CD4-positive, alpha-beta T cell (primary cell): ENCODE results near the gene FADS1. TPM values are rescaled to one million over a fixed set of nuclear protein-coding genes. Genes with fewer than 3 reads are reported as not detected.

Source experiments
- ATAC-seq: fragments of 200-7000 bp; cut with Tn5 transposase; one replicate; pipeline ENCODE4 v1.10.0; 2022; ENCODE audit warnings: mild to moderate bottlenecking; ENCODE audit not compliant: poor library complexity
- CTCF ChIA-PET: fragments of 350-600 bp; sonication (Branson Sonifier 250); formaldehyde crosslinking; loops from one replicate; lab custom pipeline; 2021; ENCODE audit warnings: antibody characterized with exemption, inconsistent platforms; lab: Charles Lee
- POLR2A ChIA-PET: fragments of 350-600 bp; sonication (Branson Sonifier 250); formaldehyde crosslinking; loops from one replicate; lab custom pipeline; 2021; ENCODE audit warnings: antibody characterized with exemption, inconsistent platforms; lab: Charles Lee
- DNase-seq, 14 experiments: peaks; one replicate each; pipeline ENCODE4 v3.0.0-alpha.2; 2013 to 2020; ENCODE audit warnings: mixed read lengths in 2 of 14
- H3K27ac ChIP-seq, 2 donors: one replicate each; pipeline versions ENCODE4 v1.5.1 to v1.7.0; 2013; ENCODE audit warnings: low read length in 2 of 2, low read depth in 1 of 2, mild to moderate bottlenecking in 1 of 2
- H3K27me3 ChIP-seq, 2 experiments: 1 replicate in 1 of 2; 2 replicates in 1 of 2; pipeline versions ENCODE4 v1.6.1 to v1.7.0; 2013; ENCODE audit warnings: low read length in 2 of 2, control low read depth in 1 of 2, mild to moderate bottlenecking in 1 of 2, moderate library complexity in 1 of 2; ENCODE audit not compliant: insufficient read depth in 2 of 2, control insufficient read depth in 1 of 2
- H3K36me3 ChIP-seq: one replicate; pipeline ENCODE4 v1.6.1; 2013; ENCODE audit warnings: low read length, control low read depth; ENCODE audit not compliant: insufficient read depth
- H3K4me1 ChIP-seq: one replicate; pipeline ENCODE4 v1.6.1; 2013; ENCODE audit warnings: low read length, control low read depth; ENCODE audit not compliant: insufficient read depth
- H3K4me3 ChIP-seq: one replicate; pipeline ENCODE4 v1.5.1; 2013; ENCODE audit warnings: mild to moderate bottlenecking, low read length, moderate library complexity
- H3K9me3 ChIP-seq, 2 experiments: 1 replicate in 1 of 2; 2 replicates in 1 of 2; pipeline versions ENCODE4 v1.6.1 to v1.7.0; 2013; ENCODE audit warnings: low read length in 2 of 2, mild to moderate bottlenecking in 2 of 2, control low read depth in 1 of 2, moderate library complexity in 1 of 2; ENCODE audit not compliant: control insufficient read depth in 1 of 2, insufficient read depth in 1 of 2
- H3K27ac Mint-ChIP-seq: one replicate; pipeline ENCODE4 v1.8.0; 2020; ENCODE audit warnings: mixed read lengths
- H3K27me3 Mint-ChIP-seq: one replicate; pipeline ENCODE4 v1.8.0; 2021; ENCODE audit warnings: mixed read lengths
- H3K36me3 Mint-ChIP-seq: one replicate; pipeline ENCODE4 v1.8.0; 2021; ENCODE audit warnings: low read depth, mixed read lengths
- H3K4me1 Mint-ChIP-seq: one replicate; pipeline ENCODE4 v1.8.0; 2021; ENCODE audit warnings: low read depth, mixed read lengths
- H3K4me3 Mint-ChIP-seq: one replicate; pipeline ENCODE4 v1.8.0; 2020; ENCODE audit warnings: mild to moderate bottlenecking, mixed read lengths
- H3K9me3 Mint-ChIP-seq: one replicate; pipeline ENCODE4 v1.8.0; 2020; ENCODE audit warnings: mixed read lengths
- intact Hi-C, 2 experiments: fragments of 100-400 bp; cut with DNase I in 1 of 2; cut with micrococcal nuclease in 1 of 2; formaldehyde crosslinking; loops; one replicate each; pipeline versions ENCODE4 v1.15.1 to v1.9.0; 2023 to 2025; cut with DNase I, micrococcal nuclease
- total RNA-seq, 174 experiments: library from RNA in 2 of 174; stranded (reverse) in 2 of 174; gene quantifications; one replicate each; pipeline ENCODE4 v1.2.3 and lab custom pipeline; 2021 to 2026
- TF ChIP-seq, protein P1 (sequence below): fragments of 200-600 bp; IDR thresholded peaks from one replicate; pipeline ENCODE4 v1.8.0; 2022; ENCODE audit warnings: antibody characterized with exemption, mild to moderate bottlenecking

The FADS1 gene
- total RNA-seq, 2 experiments from 2014 or later, result 0.56 to 0.77 TPM

DNA sequence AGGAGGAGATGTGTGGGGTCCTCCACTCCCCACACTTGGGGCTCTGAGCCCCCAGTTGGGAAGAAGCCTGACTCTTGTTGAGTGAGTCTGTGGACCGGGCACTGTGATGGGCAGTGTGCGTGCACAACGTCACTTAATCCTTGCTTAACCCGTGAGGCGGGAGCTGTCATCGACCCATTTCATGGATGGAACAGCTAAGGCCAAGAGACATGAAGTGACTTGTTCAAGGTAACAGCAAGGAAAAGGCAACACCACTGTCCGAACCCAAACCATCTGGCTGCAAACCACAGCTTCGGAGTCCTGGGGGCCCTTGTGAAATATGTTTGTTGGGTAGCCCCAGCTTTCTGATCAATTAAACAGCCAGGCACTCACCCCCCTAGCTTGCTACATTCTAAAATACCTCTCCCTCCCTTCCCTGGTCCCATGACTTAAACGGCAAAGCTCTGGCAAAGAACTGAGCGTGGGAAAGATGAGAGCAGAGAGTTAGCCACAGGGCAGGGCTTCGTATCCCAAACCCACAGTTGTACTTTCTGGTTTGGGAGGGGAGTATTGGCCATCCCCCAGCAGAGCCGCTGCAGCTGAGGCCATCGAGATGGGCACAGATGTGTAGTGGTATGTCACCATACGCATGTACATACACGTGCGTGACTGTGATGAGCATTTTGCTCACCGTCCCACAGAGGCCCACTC lies 37.5 kb upstream of the FADS1 start:
- ATAC-seq (no peak), DNase-seq (no peak)
- no peaks in the 10 kb centered on the region for H3K27me3 ChIP-seq
- no peak overlapping the region for H3K4me3 ChIP-seq
- H3K4me1 ChIP-seq, result no peaks in the 10 kb centered on the region
- no peaks in the 10 kb centered on the region for H3K27me3 Mint-ChIP-seq
- H3K27ac Mint-ChIP-seq, result no peak overlapping the region
- no peaks in the 10 kb centered on the region for H3K9me3 Mint-ChIP-seq
- H3K4me3 Mint-ChIP-seq, result no peak overlapping the region
- H3K9me3 ChIP-seq, result no peaks in the 10 kb centered on the region
- ChIA-PET CTCF (no interaction called here), POLR2A (no interaction called here)
- H3K36me3 Mint-ChIP-seq, result no peaks in the 10 kb centered on the region
- TF ChIP-seq, protein P1, sequence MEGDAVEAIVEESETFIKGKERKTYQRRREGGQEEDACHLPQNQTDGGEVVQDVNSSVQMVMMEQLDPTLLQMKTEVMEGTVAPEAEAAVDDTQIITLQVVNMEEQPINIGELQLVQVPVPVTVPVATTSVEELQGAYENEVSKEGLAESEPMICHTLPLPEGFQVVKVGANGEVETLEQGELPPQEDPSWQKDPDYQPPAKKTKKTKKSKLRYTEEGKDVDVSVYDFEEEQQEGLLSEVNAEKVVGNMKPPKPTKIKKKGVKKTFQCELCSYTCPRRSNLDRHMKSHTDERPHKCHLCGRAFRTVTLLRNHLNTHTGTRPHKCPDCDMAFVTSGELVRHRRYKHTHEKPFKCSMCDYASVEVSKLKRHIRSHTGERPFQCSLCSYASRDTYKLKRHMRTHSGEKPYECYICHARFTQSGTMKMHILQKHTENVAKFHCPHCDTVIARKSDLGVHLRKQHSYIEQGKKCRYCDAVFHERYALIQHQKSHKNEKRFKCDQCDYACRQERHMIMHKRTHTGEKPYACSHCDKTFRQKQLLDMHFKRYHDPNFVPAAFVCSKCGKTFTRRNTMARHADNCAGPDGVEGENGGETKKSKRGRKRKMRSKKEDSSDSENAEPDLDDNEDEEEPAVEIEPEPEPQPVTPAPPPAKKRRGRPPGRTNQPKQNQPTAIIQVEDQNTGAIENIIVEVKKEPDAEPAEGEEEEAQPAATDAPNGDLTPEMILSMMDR, result no peak
- intact Hi-C loops, result no loop called here
- no peaks in the 10 kb centered on the region for H3K4me1 Mint-ChIP-seq
- no peaks in the 10 kb centered on the region for H3K36me3 ChIP-seq
- H3K27ac ChIP-seq, result no peak overlapping the region

GRCh38 chr11:61853698-61854169 lies 36.9 kb upstream of the FADS1 start:
- ATAC-seq (no peak), DNase-seq (no peak)
- no peaks in the 10 kb centered on the region for H3K27me3 Mint-ChIP-seq
- intact Hi-C loops, result no loop called here
- no peaks in the 10 kb centered on the region for H3K9me3 Mint-ChIP-seq
- Histone ChIP-seq H3K4me1 (no peaks in the 10 kb centered on the region), H3K9me3 (no peaks in the 10 kb centered on the region), H3K27ac (no peak overlapping the region), H3K36me3 (no peaks in the 10 kb centered on the region), H3K27me3 (no peaks in the 10 kb centered on the region), H3K4me3 (no peak overlapping the region)
- no peaks in the 10 kb centered on the region for H3K4me1 Mint-ChIP-seq
- no peak overlapping the region for H3K4me3 Mint-ChIP-seq
- TF ChIP-seq, protein P1, result no peak
- ChIA-PET POLR2A (no interaction called here), CTCF (no interaction called here)
- H3K36me3 Mint-ChIP-seq, result no peaks in the 10 kb centered on the region
- H3K27ac Mint-ChIP-seq, result no peak overlapping the region

GRCh38 chr11:61851900-61852295 lies 35.1 kb upstream of the FADS1 start:
- DNase-seq (no peak), ATAC-seq (no peak)
- Mint-ChIP-seq H3K4me1 (no peaks in the 10 kb centered on the region), H3K4me3 (no peak overlapping the region), H3K36me3 (no peaks in the 10 kb centered on the region), H3K27me3 (no peaks in the 10 kb centered on the region), H3K27ac (no peak overlapping the region), H3K9me3 (no peaks in the 10 kb centered on the region)
- intact Hi-C loops, result no loop called here
- H3K4me3 ChIP-seq, result no peak overlapping the region
- H3K4me1 ChIP-seq, result no peaks in the 10 kb centered on the region
- H3K36me3 ChIP-seq, result no peaks in the 10 kb centered on the region
- H3K27me3 ChIP-seq, result no peaks in the 10 kb centered on the region
- CTCF ChIA-PET, result no interaction called here
- H3K27ac ChIP-seq, result no peak overlapping the region
- TF ChIP-seq, protein P1, result no peak
- no peaks in the 10 kb centered on the region for H3K9me3 ChIP-seq
- POLR2A ChIA-PET, result no interaction called here
